Chondrocyte (in vitro differentiated cells): ENCODE measurements around the gene FOXP3. TPM values are rescaled to one million over a fixed set of nuclear protein-coding genes. Genes with fewer than 3 reads are reported as not detected.

Experiments
- DNase-seq: peaks from one replicate; pipeline ENCODE4 v3.0.0; 2021; ENCODE audit warnings: mixed read lengths, low spot score
- H3K27ac Mint-ChIP-seq: one replicate; pipeline ENCODE4 v1.8.0; 2021; ENCODE audit warnings: mild to moderate bottlenecking, moderate library complexity, mixed read lengths; ENCODE audit not compliant: unreplicated experiment
- H3K27me3 Mint-ChIP-seq: 2 replicates; pipeline ENCODE4 v1.8.0; 2021; ENCODE audit warnings: low read depth, mixed read lengths
- H3K36me3 Mint-ChIP-seq: 2 replicates; pipeline ENCODE4 v1.8.0; 2021; ENCODE audit warnings: low read depth, mixed read lengths
- H3K4me1 Mint-ChIP-seq: 2 replicates; pipeline ENCODE4 v1.8.0; 2021; ENCODE audit warnings: low read depth, mild to moderate bottlenecking, mixed read lengths
- H3K4me3 Mint-ChIP-seq: one replicate; pipeline ENCODE4 v1.8.0; 2021; ENCODE audit warnings: mild to moderate bottlenecking, moderate library complexity, mixed read lengths; ENCODE audit not compliant: unreplicated experiment
- H3K9me3 Mint-ChIP-seq: 2 replicates; pipeline ENCODE4 v1.8.0; 2021; ENCODE audit warnings: low read depth, mixed read lengths
- total RNA-seq: library from RNA; stranded (reverse); gene quantifications from 3 replicates; pipeline ENCODE4 v1.2.1, GENCODE V29; 2021
- TF ChIP-seq, protein P1 (sequence below): fragments of 200-600 bp; sonication (generic); IDR thresholded peaks from 2 replicates; pipeline ENCODE4 v1.5.0; 2021; ENCODE audit warnings: antibody characterized with exemption, mild to moderate bottlenecking, moderate library complexity

Gene FOXP3
- total RNA-seq, 1 donor from 2014 or later, result 0.12 TPM

DNA sequence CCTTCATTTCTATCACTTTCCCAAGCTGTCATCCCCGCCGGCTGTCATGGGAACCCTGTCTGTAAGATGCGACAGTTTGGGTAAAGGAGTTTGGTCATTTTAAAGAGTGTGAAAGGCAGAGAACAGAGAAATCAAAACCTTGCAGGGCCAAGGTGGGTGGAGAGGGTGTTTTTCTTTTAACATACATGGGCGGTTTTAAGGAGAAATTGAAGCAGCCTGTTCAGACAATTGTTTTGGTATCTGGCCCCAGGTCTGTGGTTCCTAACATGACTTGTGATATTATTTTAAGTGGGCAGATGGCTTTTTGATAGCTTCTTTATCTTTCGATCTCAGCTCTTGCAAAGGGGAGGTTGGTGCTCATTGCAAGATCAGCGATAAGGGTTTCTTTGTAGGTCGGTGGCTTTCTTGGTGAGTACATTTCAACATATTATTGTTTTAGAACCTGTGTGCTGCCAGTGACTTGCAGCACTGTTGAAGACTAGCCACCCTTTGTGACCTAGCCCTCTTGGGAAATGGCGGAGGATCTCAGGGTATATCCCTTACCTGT is 8.7 kb upstream of the FOXP3 start:
- TF ChIP-seq, protein P1, sequence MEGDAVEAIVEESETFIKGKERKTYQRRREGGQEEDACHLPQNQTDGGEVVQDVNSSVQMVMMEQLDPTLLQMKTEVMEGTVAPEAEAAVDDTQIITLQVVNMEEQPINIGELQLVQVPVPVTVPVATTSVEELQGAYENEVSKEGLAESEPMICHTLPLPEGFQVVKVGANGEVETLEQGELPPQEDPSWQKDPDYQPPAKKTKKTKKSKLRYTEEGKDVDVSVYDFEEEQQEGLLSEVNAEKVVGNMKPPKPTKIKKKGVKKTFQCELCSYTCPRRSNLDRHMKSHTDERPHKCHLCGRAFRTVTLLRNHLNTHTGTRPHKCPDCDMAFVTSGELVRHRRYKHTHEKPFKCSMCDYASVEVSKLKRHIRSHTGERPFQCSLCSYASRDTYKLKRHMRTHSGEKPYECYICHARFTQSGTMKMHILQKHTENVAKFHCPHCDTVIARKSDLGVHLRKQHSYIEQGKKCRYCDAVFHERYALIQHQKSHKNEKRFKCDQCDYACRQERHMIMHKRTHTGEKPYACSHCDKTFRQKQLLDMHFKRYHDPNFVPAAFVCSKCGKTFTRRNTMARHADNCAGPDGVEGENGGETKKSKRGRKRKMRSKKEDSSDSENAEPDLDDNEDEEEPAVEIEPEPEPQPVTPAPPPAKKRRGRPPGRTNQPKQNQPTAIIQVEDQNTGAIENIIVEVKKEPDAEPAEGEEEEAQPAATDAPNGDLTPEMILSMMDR, result no peak
- H3K4me1 Mint-ChIP-seq, result peaks cover 21% of the 10 kb centered on the region
- no peaks in the 10 kb centered on the region for H3K27me3 Mint-ChIP-seq
- peaks cover 3% of the 10 kb centered on the region for H3K9me3 Mint-ChIP-seq
- no peak overlapping the region for H3K4me3 Mint-ChIP-seq
- no peaks in the 10 kb centered on the region for H3K36me3 Mint-ChIP-seq
- H3K27ac Mint-ChIP-seq, result no peak overlapping the region
- DNase-seq, result peak; percentile 42

DNA sequence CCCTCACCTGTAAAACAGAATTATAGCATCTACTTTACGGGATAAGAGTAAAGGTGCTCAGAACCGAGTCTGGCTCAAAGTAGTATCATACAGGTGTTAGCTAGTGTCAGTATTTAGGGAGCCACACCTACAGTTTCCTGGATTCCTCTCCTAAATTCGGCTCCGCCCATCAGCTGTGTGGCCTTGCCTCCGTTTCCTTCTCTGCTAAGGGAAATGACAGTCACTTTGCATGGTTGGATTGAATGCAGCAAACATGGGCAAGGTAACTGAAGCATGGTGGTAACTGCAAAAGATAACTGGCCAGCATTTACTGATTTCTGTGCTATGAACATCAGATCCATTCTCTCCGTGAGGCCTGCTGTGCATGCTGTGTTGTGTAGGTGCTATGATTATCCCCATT is 7.9 kb upstream of the FOXP3 start:
- H3K36me3 Mint-ChIP-seq, result no peaks in the 10 kb centered on the region
- H3K9me3 Mint-ChIP-seq, result peaks cover 3% of the 10 kb centered on the region
- H3K4me1 Mint-ChIP-seq, result peaks cover 23% of the 10 kb centered on the region
- no peak overlapping the region for H3K27ac Mint-ChIP-seq
- TF ChIP-seq, protein P1, result no peak
- peak; percentile 17 for DNase-seq
- no peaks in the 10 kb centered on the region for H3K27me3 Mint-ChIP-seq
- H3K4me3 Mint-ChIP-seq, result no peak overlapping the region

DNA sequence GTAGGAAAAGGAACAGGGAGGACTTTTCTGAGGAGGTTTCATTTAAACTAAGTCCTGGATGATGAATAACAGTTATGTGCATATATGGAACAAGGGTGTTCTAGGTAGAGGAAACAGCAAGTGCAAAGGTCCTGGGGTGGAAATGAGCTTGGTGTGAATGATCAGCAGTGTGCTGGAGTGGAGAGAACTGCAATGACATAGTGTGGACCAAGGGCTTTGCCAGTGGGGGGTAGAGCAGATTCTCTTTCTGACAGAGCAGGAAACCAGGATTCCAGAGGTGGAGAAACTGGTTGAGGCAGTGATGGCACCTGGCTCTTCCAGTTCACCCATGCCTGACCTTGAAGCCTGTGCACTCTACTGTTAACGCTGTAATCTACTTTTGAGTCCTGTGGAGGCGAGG is 6.8 kb upstream of the FOXP3 start:
- peaks cover 3% of the 10 kb centered on the region for H3K9me3 Mint-ChIP-seq
- H3K36me3 Mint-ChIP-seq, result no peaks in the 10 kb centered on the region
- DNase-seq, result no peak
- no peaks in the 10 kb centered on the region for H3K27me3 Mint-ChIP-seq
- TF ChIP-seq, protein P1, result no peak
- peak overlapping the region; percentile 59 for H3K4me3 Mint-ChIP-seq
- H3K4me1 Mint-ChIP-seq, result peaks cover 23% of the 10 kb centered on the region
- H3K27ac Mint-ChIP-seq, result peak overlapping the region; percentile 60

DNA sequence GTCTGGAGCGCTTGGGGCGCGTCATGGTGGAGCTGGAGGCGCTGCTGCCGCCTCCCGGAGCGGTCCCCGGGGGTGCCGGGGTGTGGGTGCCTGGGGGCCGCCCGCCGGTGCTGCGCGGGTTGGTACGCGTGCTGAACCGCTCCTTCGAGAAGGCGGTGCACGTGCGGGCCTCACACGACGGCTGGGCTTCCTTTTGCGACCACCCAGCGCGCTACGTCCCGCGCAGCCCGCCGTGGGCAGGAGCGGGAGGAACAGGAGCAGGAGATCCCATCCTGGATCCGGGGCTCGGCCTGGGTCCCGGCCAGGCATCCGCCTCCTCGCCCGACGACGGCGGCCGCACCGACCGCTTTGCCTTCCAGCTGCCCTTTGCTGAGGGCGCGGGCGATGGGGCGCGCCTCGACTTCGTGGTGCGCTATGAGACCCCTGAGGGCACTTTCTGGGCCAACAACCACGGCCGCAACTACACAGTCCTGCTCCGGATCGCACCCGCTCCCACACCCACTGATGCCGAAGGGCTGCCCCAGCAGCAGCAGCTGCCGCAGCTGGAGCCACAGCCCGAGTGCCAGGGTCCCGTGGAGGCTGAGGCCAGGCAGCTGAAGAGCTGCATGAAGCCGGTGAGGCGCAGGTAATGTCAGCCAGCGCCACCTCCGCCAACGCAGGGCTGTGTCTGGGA is 5.9 kb upstream of the FOXP3 start:
- peak; percentile 89 for DNase-seq
- peaks cover 23% of the 10 kb centered on the region for H3K4me1 Mint-ChIP-seq
- H3K9me3 Mint-ChIP-seq, result peaks cover 3% of the 10 kb centered on the region
- peak overlapping the region; percentile 59 for H3K4me3 Mint-ChIP-seq
- H3K27me3 Mint-ChIP-seq, result no peaks in the 10 kb centered on the region
- no peaks in the 10 kb centered on the region for H3K36me3 Mint-ChIP-seq
- TF ChIP-seq, protein P1, result no peak
- H3K27ac Mint-ChIP-seq, result no peak overlapping the region

DNA sequence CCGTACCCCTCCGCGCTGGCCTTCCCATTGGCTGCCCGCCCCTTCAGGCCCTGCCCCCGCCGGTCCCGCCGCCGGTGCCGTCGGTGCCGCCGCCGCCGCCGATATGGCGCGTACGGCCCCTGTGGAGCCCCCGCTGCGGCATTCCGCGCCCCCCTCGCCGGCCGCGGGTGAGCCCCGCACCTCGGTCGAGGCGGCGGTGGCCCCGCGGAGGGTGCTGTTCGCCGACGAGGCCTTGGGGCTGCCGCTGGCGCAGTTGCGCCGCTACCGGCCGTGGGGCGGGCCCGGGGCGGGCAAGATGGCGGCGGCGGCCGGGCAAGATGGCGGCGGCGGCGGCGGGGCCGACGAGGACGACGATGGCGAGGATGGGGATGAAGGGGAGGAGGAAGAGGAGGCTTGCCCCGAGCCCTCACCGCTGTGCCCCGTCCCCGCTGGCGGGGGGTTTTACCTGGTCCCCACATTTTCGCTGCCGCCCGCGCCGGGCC is 5.3 kb upstream of the FOXP3 start, which contains the start of gene PPP1R3F:
TSS of gene PPP1R3F (plus strand) at position 27 of the 482 bp plus-strand sequence. CDS start at position 104, 77 bp downstream.
- H3K27ac Mint-ChIP-seq, result peak within 1 kb of the TSS; percentile 99
- peak within 1 kb of the TSS; percentile 91 for H3K4me3 Mint-ChIP-seq
- no peaks in the 10 kb centered on the region for H3K27me3 Mint-ChIP-seq
- H3K9me3 Mint-ChIP-seq, result peaks cover 3% of the 10 kb centered on the region
- no peak for DNase-seq
- H3K36me3 Mint-ChIP-seq, result no peaks in the 10 kb centered on the region
- H3K4me1 Mint-ChIP-seq, result peaks cover 23% of the 10 kb centered on the region
- TF ChIP-seq, protein P1, result no peak
